A204.1 (cell line): ENCODE data around the gene ZBED2.
"Not testable (repeated sequence)": the region's sequence is repeated elsewhere in the genome, so short reads cannot be mapped to it uniquely, and the experiment has no call there.

Source experiments
- FAIRE-seq: peaks from 2 replicates; lab custom pipeline; 2012; peaks lifted over from hg19 to GRCh38; lab: Jason Lieb, UNC

The ZBED2 gene

GRCh38 chr3:111571282-111571681 is 23.9 kb downstream of the ZBED2 start:
- no peak for FAIRE-seq

- no peak for FAIRE-seq
Measured at GRCh38 chr3:111570404-111571030, 24.6 kb downstream of the ZBED2 start.

GRCh38 chr3:111568911-111569310 is 26.2 kb downstream of the ZBED2 start:
- FAIRE-seq: no peak

GRCh38 chr3:111568355-111568754 is 26.8 kb downstream of the ZBED2 start:
- FAIRE-seq: no peak

GRCh38 chr3:111566844-111567243 is 28.3 kb downstream of the ZBED2 start:
- no peak for FAIRE-seq

GRCh38 chr3:111561902-111562301 is 33.2 kb downstream of the ZBED2 start:
- FAIRE-seq: not testable (repeated sequence)

GRCh38 chr3:111548756-111549155 is 46.4 kb downstream of the ZBED2 start:
- no peak for FAIRE-seq

- FAIRE-seq: no peak
Measured at GRCh38 chr3:111548092-111548491, 47.1 kb downstream of the ZBED2 start.

- no peak for FAIRE-seq
Measured at GRCh38 chr3:111547631-111548030, 47.5 kb downstream of the ZBED2 start.

GRCh38 chr3:111545349-111545748 is 49.8 kb downstream of the ZBED2 start:
- no peak for FAIRE-seq
